ENCODE measurements around the gene RAET1L.
A peak's percentile ranks its signal among the peaks of the same experiment; 100 is the strongest.
"Not testable (repeated sequence)": the region's sequence is repeated elsewhere in the genome, so short reads cannot be mapped to it uniquely, and the experiment has no call there.

Gene RAET1L

DNA sequence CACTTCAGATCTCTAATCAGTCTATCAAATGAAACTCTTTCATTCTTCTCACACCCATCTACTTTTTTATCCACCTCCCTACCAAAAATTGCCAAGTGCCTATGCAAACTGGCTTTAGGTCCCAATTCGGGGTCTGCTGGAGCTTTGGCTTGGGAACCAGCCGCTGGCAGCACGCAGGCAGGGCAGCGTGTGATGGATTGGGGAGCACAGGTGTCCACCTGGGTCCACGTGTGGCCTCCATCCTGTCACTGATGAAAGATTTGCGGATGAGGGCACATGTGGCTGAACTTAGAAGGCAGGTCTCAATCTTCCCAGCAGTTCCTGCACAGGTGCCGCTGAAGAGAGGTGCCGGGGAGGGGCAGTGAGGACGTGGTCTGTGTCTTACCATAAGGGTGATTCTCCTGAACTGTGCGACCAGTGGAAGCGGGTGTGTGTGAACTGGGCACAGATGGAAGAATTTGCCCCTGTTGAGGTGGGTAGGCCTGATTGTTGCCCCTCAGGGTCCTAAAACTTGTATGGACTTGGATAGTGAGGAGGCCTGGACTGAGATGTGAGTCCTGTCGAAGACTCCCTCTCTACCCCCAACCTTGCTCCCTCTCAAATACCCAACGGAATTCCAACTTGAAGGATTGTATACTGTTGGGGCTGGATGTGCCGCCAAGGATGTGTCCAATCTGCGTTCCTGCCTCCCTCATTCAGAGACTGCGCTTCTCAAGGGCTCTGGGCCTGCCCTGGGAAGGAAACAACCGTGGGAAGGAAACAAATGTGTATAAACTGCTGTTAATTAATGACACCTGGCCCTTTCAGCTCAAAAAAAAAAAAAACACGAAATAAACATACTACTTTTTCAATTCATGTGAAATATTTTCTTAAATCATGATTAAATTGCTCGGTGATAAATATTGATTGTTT is 18.4 kb upstream of the RAET1L start:
- no peak for DNase-seq

DNA sequence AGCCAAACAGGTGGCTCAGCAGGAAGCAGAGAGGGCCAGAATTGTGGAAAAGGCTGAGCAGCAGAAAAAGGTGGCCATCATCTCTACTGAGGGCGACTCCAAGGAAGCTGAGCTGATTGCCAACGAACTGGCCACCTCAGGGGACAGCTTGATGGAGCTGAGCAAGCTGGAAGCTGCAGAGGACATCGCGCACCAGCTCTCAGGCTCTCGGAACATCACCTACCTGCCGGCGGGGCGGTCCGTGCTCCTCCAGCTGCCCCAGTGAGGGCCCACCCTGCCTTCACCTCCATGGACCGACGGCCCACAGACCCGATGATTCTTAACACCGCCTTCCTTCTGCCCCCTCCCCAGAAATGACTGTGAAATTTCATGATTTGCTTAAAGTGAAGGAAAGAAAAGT is 17.8 kb upstream of the RAET1L start:
- DNase-seq = no peak

DNA sequence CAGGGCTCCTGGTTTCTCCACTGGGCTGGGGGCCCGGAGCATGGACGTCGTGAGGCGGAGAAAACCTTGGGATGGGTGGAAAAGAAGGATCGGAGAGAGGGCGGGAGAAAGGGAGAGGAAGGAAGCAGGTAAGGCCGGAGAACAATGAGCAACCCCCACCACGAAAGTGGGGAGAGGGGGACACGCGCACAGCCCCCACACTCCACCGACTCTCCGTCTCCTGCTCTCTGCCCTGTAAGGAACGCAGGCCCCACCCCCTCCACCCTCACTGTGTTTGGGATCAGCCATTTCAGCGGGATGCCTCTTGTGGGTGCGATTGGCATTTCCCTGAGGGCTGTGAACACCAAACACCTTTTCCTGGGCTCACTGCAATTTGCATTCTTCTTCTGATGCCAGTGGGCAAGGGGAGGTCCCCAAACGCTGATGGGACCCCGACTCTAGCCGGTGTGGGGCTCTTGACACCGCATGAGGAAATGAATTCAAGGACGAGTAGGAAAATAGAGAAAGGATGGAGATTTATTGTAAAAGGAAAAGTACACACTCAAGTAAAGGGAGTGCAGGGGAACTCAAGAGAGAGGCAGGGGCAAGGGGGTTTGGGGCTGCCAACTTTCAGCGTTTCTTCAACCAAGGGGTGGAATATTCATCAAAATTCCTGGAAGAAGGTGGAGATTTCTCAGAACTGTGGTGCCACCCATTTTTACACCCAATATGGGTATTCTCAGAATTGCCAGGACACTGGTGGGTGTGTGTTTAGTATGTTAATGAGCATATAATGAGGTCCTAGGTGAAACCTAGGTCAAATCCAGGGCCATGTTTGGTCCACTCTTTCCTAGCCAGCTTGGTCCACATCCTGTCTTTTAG is 13.1 kb upstream of the RAET1L start:
- DNase-seq = no peak

- DNase-seq = no peak
Measured at GRCh38 chr6:150037526-150038201, 12.3 kb upstream of the RAET1L start.

DNA sequence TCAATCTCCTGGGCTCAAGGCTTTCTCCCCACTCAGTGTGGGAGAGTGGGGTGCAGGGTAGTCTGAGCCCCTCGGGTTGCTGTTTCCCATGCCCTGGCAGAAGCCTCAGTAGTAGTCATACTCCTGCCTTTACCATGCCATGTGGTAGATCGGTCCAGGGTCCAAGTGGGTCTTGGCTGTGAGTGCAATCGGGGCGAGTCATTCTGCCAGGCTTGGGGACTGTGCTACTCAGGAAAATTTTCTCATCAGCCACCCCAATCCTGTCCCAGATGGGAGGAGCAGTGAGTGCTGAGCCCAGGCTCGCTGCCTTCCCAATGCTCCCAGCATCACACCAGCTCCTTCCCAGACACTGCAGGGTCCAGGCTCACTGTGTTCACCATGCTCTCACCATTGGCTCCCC is 10.7 kb upstream of the RAET1L start:
- DNase-seq = no peak

GRCh38 chr6:150033207-150033771 is 8.0 kb upstream of the RAET1L start:
- DNase-seq = no peak

- no peak for DNase-seq
Measured at GRCh38 chr6:150032598-150032997, 7.3 kb upstream of the RAET1L start.

DNA sequence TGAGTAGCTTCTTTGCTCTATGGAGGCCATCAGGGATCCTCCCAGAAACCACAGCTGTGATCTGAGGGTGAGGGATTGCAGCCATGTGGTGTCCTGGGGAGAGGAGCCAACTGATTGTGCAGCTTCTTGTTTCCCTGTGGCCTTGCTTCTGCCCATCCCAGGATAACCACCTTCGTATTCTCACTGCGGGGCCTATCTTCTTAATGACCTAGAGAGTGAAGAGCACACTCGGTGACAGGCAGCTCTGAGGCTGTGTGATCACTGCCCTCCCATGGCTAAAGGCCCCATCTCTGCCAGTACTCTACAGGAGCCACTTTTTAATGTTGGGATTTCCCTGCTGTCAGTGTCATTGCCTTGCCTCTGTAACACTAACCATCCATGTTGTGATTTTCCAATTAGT is 5.3 kb upstream of the RAET1L start:
- no peak for DNase-seq

GRCh38 chr6:150029749-150030148 is 4.4 kb upstream of the RAET1L start:
- DNase-seq = no peak

- DNase-seq = no peak
Measured at GRCh38 chr6:150029276-150029675, 3.9 kb upstream of the RAET1L start.

- no peak for DNase-seq
Measured at GRCh38 chr6:150028799-150029198, 3.5 kb upstream of the RAET1L start.

DNA sequence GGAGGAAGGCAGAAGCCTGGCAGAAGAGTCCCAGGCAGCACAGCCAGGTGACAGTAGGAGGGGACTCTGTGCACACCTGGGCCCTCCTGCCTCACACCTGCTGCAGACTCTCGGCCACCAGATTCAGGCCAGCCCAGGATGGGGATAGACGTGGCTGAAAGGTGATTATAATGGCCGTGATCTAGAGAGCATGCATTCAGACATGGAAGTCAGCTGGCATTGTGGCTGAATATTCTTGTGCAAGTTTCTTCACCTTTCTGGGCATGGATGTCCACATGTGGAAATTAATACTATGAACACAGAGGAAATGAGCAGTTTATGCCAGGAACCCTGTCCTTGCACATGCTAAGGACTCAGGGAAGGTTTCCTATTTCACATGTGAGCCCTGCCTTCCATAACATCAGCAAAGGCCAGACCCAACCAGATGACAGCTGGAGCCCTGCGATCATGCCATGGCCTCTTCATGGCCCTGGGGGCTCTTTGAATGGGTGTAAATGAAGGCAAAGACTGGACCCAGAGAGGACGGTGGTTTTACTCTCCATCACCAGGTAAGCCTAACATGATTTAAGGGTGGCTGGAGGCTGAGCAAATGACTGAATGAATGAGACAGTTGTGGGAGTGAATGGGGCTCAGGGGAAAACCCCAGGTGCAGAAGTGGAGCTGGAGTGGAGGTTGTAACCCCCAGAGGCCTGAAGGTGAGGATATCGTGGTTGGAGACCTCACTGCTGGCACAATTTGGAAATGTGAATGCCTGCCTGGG is 2.7 kb upstream of the RAET1L start:
- no peak for DNase-seq

DNA sequence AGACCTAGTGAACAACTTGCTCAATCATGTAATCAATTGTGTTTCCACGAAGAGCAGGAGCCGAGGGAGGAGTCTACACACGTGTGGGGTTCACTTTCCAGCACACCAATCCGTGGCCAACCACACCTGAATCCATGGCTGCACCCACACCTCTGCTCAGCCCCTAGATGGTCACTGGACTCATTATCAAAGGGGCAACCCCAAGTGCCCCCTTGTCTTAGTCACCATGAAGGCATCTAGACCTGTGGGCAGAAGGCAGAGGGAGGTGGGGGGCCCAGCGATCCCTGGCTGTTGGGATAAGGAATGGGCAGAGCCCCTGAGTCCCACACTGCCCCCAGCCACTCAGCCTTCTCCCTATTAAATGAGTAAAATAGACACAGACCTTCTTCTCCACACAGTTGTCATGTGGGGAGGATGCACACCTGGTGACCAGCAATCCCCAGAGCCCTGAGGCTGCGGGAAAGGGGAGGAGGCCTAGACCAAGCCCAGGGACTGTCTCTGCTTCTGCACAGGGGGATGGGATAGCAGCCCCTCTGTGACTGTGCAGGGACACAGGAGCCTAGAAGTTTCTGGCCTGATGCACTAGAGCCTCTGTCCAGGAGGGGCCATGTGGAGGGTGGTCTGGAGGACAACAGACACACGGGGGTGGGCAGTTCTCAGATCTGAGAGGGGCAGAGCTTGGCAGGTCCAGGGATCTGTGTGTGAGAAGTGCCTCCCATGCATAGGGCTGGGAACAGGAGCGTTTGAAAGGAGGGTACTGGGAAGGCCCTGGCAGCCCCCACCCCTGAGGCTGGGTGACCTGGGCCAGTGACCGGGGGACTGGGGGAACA is 1.9 kb upstream of the RAET1L start:
- no peak for DNase-seq

- no peak for DNase-seq
Measured at GRCh38 chr6:150024646-150025155, 631 bp downstream of the RAET1L start.

DNA sequence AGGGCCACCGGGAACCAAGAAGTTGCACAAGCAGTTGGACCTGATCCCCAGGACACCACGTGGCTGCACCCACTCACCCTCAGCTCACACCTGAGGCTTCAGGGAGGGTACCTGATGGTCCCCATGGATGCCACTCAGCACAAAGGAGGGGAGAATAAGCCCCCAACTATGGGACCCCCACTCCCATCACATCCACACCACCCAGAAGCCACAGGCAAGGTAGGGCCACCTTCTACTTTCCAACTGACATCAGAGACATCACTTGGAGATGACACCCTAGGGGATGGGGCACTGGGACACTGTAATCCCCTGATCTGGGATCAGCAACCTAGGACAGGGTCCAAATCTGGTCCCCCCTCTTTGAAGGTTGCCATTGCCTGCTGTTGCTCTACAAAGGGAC is 1.3 kb downstream of the RAET1L start:
- DNase-seq = not testable (repeated sequence)

DNA sequence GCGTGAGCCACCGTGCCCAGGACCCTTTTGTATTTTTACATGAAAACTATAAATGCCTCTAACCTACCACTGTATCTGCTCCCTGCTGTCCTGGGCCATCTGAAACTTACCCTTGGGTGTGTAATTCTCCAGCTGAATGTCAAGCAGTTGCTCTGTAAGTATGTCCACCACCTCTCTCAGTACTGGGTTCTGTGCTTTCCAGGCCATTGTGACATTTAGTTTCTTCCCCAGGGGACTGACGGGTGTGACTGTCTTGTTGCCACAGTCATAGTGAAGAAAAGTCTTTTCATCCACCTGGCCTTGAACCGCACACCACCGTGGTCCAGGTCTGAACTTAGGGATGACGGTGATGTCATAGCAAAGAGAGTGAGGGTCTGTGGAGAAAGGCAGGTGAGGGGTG is 3.5 kb downstream of the RAET1L start:
- DNase-seq = not testable (repeated sequence)

DNA sequence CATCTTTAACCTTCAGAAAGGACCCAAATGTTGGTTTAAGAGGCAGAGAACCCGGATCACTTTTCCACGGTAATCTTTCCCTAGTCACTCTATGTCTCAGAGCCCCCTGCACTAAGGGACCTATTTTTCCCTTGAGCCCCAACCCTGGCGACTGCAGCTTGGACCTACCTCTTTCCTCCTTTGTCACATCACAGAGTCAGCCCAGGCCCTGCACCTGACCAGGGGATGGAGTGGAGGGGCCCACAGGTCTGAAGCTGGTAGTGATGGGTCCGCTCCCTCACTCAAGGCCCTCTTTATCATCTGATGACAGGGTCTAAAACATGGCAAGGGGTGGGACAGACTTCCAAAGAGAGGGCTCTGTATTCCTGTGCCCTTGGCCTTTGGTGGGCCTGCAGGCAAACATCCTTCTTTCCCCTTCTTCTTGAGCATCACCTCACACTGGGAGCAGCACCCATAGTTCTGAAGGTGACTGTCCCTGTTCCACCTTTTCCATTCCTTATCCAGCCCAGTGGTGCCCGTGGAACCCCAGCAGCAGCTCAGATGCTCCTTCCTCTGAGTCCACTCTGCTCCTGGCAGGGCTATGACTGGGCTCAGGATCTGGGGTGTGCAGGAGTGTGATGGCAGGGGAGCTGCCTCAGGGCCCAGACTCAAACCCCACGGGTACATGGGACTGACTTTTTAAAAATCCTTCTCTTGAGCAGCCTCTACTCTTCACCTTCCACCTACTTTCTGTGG is 6.3 kb downstream of the RAET1L start:
- DNase-seq = no peak

- not testable (repeated sequence) for DNase-seq
Measured at GRCh38 chr6:150017186-150017521, 8.2 kb downstream of the RAET1L start.

DNA sequence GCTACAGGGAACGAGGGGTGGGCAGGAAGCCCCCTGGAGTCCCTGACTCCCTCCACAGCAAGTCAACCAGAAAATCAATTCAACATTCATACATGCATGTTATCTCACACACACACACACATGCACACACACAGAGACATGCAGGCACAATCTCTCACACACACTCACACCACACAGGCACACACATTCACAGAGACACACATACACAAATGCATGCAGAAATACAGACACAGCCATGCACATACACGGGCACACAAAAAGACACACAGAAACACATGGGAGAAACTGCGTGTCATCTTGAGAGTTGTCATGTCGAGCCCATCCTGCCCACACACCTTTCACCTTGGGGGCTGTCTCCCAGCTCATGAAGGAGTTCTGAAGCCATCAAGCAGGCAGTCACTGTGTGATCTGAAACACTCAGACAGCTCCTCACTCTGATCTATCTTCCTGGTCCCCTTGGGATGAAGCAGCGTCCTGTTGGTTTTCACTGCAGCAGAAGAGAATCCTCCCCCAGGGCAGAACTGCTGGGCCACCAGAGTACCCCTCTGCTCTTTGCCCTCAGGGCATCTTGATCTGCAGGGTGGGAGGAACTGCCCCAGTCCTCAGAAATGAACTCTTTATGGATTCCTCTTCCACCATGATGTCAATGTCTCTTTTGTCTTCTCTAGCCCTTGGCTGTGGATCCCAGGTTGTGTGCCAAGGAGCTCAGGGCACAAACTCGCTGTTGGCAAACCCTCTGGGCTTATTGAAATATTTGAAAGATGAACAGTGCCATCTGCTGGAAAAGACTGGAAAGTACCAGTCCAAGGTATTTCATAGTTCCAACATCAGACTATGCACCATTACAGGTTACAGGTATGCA is 8.8 kb downstream of the RAET1L start:
- peak; percentile 41 for DNase-seq
